Prostate gland (tissue), 2 donors: ENCODE data around the gene EIF4A3.

Source experiments
- CTCF ChIP-seq, 4 experiments: fragments of 200-600 bp in 2 of 4; fragments of 450-650 bp in 2 of 4; sonication (generic) in 2 of 4; IDR thresholded peaks; 1 replicate in 3 of 4; 2 replicates in 1 of 4; pipeline ENCODE4 v1.5.1; 2016 to 2019; ENCODE audit warnings: antibody characterized with exemption in 4 of 4, mild to moderate bottlenecking in 2 of 4, moderate library complexity in 2 of 4
- POLR2A ChIP-seq: fragments of 450-650 bp; IDR thresholded peaks from one replicate; pipeline ENCODE4 v1.6.1; 2016; ENCODE audit warnings: antibody characterized with exemption, mild to moderate bottlenecking
- POLR2AphosphoS5 ChIP-seq: sonication (generic); formaldehyde crosslinking; IDR thresholded peaks from one replicate; pipeline ENCODE4 v1.6.1; 2017; ENCODE audit warnings: antibody characterized with exemption

GRCh38 chr17:80101946-80102663 lies 44.8 kb downstream of the EIF4A3 start:
- TF ChIP-seq POLR2AphosphoS5 (no peak), CTCF (IDR thresholded peaks at IDR 0.05) (no peak), POLR2A (no peak)
